NCI-H1105 (cell line): ENCODE measurements around the gene CREB5.

Source experiments
- DNase-seq: peaks from one replicate; lab custom pipeline; 2025; lab: John Stamatoyannopoulos, UW

The CREB5 gene

GRCh38 chr7:28643584-28644340, 231.4 kb downstream of the CREB5 start:
- no peak for DNase-seq

GRCh38 chr7:28645866-28646265, 233.5 kb downstream of the CREB5 start:
- no peak for DNase-seq

- DNase-seq: no peak
Measured at GRCh38 chr7:28646376-28647075, 234.2 kb downstream of the CREB5 start.

- DNase-seq: no peak
Measured at GRCh38 chr7:28647076-28647421, 234.7 kb downstream of the CREB5 start.

- DNase-seq: no peak
Measured at GRCh38 chr7:28649189-28649588, 236.9 kb downstream of the CREB5 start.

GRCh38 chr7:28649811-28650210, 237.5 kb downstream of the CREB5 start:
- no peak for DNase-seq

- no peak for DNase-seq
Measured at GRCh38 chr7:28654110-28654509, 241.8 kb downstream of the CREB5 start.

GRCh38 chr7:28656529-28656928, 244.2 kb downstream of the CREB5 start:
- no peak for DNase-seq

GRCh38 chr7:28658381-28658780, 246.1 kb downstream of the CREB5 start:
- DNase-seq: no peak

- DNase-seq: no peak
Measured at GRCh38 chr7:28660132-28660531, 247.8 kb downstream of the CREB5 start.

GRCh38 chr7:28661826-28662595, 249.7 kb downstream of the CREB5 start:
- DNase-seq: no peak

- no peak for DNase-seq
Measured at GRCh38 chr7:28666154-28666553, 253.8 kb downstream of the CREB5 start.

- no peak for DNase-seq
Measured at GRCh38 chr7:28668085-28668484, 255.8 kb downstream of the CREB5 start.

- DNase-seq: no peak
Measured at GRCh38 chr7:28669330-28669729, 257.0 kb downstream of the CREB5 start.

- no peak for DNase-seq
Measured at GRCh38 chr7:28671526-28671925, 259.2 kb downstream of the CREB5 start.

- no peak for DNase-seq
Measured at GRCh38 chr7:28672397-28672797, 260.1 kb downstream of the CREB5 start.

- no peak for DNase-seq
Measured at GRCh38 chr7:28674359-28674782, 262.1 kb downstream of the CREB5 start.

GRCh38 chr7:28675429-28675828, 263.1 kb downstream of the CREB5 start:
- no peak for DNase-seq

- DNase-seq: no peak
Measured at GRCh38 chr7:28677668-28678067, 265.4 kb downstream of the CREB5 start.

GRCh38 chr7:28678431-28678965, 266.2 kb downstream of the CREB5 start:
- DNase-seq: no peak

- no peak for DNase-seq
Measured at GRCh38 chr7:28681693-28682310, 269.5 kb downstream of the CREB5 start.

GRCh38 chr7:28682801-28683200, 270.5 kb downstream of the CREB5 start:
- no peak for DNase-seq
